SW480 (cell line): ENCODE results near the gene PPIP5K1.
"Not testable (repeated sequence)": the region's sequence is repeated elsewhere in the genome, so short reads cannot be mapped to it uniquely, and the experiment has no call there.

Experiments
- DNase-seq: peaks from one replicate; pipeline ENCODE4 v3.0.0-alpha.2; 2016; ENCODE audit warnings: low spot score

The PPIP5K1 gene

DNA sequence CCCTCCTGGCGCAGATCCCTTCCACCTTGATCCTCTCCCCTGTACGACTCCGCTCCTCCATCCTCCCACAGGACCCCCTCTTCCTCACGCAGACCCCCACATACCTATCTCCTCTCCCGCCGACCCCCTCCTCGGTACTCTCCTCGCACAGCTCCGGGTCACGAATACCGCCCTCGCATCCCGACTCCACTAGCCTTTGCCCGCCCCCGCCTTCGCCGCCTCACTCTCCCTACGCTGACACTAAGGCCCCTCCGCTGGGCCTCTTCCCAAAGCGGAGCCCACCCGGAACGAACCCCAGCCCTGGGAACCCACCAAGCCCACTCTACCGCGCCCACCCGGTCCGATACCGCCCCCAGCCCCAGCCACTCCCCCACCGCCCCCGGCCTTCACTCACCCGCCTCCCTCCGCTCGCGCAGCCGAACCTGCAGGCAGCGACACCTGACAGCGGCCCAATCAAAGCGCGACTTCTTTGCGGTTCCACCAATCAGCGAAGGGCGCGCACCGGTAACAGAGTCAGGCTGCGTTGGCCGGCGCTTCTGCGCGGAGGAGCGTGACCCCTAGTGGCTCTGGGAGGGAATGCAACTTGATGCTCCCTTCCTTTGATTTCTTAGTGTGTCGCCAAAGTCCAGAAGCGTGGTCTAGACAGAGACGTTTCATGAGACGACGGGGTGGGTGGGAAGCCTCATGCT lies at the start of gene PPIP5K1:
Gene PPIP5K1, minus strand, starts transcription at position 431 of the 689 bp plus-strand sequence. CDS start 5,704 bp downstream, outside the sequence.
- not testable (repeated sequence) for DNase-seq

DNA sequence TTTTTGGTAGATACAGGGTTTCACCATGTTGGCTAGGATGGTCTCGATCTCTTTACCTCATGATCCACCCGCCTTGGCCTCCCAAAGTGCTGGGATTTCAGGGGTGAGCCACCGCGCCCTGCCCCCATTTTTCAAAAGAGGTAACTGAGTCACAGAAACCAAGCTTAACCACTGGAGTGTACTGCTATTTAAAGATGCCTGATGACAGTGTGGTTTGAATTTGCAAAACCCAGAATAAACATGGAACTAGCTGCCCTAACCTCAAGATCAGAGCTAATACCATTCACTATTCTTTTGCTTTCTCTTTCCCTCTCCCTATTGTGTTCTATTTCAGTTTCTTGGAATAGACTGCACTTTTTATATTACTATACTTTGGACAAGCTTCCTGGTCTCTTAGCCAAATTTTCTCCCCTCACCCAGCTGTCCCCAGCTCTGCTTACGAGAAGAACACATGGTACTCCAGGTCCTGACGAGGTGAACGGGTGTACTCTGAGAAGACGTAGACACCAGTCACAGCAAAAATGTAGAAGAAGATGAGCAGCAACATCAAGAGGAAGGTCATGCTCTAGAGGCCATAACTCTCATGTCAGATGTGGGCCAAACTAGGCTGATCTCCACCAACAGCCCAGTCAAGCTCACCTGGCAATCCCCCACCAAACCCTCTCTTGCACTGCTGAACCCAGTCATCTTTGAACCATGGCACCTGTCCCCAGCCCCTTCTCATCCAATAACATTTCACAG lies 48.6 kb upstream of the PPIP5K1 start:
- not testable (repeated sequence) for DNase-seq

DNA sequence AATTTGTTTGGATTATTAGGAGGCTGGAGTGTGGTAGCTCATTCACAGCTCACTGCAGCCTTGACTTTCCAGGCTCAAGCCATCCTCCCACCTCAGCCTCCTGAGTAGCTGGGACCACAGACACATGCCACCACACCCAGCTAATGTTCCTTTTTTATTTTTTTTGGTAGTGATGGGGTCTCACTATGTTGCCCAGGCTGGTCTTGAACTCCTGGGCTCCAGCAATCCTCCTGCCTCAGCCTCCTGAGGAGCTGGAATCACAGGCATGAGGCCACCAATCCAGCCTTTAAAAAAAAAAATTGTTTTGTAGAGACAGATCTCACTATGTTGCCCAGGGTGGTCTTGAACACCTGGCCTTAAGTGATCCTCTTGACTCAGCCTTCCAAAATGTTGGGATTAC lies 36.9 kb upstream of the PPIP5K1 start:
- DNase-seq, result not testable (repeated sequence)

DNA sequence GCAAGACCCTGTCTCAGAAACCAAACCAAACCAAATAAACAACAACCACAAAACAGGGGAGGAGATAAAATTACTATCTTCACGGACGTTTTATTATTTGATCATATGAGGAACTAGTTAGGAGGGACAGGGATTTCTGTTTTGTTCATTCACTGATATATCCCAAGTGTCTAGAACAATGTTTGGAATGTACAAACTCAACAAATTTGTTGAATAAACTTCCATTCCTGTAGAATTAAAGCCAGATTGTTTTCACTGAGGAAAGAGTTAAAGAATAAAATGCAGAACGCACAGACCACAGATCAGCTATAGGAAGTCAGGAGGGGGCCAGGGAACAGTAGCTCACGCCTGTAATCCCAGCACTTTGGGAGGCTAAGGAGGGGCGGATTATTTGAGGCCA lies 35.1 kb upstream of the PPIP5K1 start:
- DNase-seq, result no peak

DNA sequence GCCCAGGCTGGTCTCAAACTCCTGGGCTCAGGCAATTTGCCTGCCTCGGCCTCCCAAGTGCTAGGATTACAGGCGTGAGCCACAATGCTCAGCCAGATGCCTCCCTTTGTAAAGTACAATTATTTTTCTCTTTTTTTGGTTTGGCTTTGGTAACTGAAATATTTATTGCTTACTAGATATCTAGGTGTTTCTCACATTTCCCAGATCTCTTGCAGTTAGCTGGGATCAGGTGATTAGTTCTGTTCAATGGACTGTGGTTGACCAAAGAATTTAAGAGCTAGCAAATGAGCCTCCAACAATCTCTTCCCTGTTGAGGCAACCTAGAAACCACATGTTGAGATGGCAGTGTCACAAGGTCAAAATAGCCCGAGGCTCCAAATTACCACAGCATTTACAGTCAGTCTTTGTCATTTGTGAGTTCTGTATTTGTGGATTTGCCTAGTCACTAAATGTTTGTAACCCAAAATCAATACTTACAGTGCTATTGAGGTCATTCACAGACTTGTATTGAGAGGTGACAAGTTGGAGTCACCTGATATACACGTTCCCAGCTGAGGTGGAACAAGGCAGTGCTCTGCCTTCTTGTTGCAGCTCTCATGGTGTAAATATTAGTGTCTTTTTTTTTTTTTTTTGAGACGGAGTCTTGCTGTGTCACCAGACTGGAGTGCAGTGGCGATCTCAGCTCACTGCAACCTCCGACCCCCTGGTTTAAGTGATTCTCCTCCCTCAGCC lies 32.2 kb upstream of the PPIP5K1 start:
- peak; percentile 24 for DNase-seq

DNA sequence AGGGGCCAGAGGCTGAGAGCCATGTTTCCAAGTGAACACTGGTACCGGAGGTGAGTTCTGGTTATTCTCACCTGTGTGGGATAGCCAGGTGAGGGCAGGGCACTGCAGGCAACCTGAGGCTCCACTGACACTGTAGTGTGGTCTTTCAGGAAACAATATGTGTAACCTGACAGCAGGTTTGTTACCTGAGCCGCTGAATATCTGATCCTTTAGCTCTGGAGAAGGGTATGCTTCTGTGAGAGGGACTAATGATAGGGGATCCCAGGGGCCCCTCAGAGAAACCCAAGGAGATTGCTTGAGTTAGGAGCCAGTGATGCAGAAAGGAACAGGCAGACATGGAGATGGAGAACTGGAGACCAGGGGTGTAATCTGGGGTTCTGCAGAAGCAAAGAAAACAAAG lies 28.7 kb upstream of the PPIP5K1 start, which contains the start of gene STRC:
Gene STRC, minus strand, starts transcription at position 101 of the 400 bp plus-strand sequence. Its CDS starts 78 bp downstream, at position 23.
- not testable (repeated sequence) for DNase-seq

DNA sequence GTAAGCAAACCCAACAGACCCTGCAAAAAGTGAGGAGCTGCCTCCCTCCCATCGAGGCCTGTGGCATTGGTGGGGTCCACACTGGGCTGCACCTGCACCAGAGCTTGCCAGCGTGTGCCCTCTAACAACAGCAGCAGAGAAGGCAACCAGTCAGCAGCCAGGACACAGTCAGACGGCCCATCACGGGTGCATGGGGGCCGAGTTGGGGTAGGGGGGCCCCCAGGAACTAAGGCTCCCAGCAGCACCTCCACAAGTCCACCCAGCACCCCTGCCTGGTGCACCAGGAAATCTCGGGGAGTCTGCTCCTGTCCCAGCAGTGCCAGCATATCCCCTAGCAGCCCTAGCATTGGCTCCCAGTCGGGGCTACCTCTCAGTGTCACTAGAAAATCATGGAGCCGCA lies 27.7 kb upstream of the PPIP5K1 start:
- DNase-seq, result not testable (repeated sequence)

DNA sequence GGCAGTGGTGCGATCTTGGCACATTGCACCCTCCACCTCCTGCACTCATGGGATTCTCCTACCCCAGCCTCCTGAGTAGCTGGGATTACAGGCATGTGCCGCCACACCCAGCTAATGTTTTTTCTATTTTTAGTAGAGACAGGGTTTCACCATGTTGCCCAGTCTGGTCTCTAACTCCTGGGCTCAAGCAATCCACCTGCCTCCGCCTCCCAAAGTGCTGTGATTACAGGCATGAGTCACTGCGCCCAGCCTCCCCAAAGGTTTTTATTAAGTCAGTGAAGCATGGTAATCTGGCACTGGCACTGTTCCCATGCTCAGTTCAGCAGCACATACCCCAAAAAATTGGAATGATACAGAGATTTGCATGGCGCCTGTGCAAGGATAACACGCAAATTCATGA lies 12.2 kb upstream of the PPIP5K1 start:
- peak; percentile 4 for DNase-seq

DNA sequence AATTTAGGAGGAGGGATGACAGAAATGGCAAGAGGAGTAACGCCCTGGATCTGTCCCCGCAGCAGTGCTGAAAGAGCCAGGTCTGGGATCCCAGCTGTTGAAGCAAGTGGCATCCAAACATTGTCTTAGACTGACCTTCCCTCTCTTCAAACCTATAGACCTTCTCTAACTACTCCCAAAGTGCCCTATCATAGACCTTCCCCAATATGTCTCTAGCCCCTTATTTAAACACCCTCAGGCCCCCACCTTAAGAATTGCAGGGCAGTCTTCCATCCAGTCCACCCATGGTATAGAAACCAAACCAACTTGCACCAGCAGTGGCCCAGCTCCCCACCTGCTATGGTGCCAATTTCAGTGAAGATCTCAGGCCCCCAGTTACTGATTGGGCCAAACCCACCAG lies 10.2 kb upstream of the PPIP5K1 start:
- DNase-seq, result not testable (repeated sequence)

DNA sequence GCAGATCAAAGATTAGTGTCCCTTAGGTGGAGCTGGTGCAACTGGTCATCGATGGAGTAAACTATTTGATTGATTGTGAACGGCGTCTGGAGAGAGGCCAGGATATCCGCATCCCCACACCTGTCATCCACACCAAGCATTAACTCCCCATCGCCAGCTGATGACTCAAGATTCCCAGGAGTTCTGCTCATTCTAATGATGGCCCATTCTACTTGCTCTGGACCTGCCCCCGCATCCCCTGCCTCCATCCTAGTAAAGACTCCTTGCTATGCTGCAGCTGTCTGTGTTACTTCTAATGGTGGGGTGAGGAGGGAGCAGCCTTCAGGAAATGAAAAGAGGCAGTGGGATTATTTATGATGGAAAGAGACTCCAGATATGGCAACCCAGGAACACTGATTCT lies 9.1 kb upstream of the PPIP5K1 start:
- DNase-seq, result not testable (repeated sequence)

DNA sequence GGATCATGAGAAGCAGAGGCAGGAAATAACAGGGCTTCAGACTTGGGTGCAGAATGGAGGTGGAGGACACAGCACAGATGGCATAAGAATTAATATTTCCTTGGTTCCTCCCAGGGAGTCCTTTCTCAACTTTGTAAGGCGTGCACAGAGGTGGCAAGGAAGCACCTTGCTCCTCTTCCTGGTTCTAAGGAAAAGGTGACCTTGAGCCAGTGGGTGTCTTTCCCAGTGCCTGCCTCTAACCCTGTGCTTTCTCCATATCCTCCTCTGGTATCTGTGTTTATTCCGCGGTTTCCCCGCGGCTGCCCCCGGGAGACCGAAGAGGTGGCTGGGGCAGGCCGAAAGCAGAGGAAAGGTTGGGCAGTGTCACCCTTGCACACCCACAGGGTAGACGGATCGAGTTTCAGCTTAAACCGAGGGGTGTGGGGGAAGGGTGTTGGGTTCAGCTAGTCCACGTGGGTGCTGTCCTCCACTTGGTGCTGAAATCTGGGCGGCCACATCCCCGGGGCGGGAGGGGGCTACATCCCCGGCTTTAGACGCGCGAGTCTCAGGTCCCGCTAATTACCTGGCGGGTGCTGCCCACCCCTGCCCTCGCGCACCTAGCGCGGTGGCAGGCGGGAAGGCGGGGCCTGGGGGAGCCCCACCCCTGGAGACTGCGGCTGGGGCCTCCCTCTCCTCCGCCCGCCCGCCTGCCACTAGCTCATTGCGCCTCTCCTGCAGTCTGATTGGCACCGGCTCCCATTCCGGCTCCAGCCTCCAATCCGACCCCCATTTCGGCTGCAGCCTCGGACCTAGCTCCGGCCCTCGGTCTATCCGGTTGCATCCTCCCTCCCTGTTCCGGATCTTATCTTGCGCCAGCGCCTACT lies 3.6 kb upstream of the PPIP5K1 start, which contains the start of gene CKMT1B:
Gene CKMT1B, plus strand, starts transcription at position 700 of the 863 bp plus-strand sequence. CDS start 192 bp downstream, outside the sequence.
- not testable (repeated sequence) for DNase-seq

DNA sequence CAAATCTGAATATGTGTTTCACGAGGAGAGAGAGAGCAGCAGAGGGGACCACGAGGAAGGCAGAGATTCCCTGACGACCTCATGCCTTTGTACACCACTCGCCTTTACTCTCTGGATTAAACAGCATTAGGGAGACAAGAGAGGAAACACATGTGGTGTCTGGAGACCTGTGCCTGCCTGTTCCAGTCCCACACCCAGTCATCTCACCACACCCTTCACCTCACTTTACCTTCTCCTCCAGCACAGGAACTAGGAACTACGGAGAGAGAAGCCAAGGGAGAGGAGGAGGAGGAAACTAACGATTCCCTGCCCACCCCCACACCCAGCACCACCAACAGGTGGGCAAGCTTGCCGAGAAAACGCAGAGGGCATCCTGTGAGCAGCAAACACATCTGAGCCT lies 2.8 kb upstream of the PPIP5K1 start:
- DNase-seq, result not testable (repeated sequence)

DNA sequence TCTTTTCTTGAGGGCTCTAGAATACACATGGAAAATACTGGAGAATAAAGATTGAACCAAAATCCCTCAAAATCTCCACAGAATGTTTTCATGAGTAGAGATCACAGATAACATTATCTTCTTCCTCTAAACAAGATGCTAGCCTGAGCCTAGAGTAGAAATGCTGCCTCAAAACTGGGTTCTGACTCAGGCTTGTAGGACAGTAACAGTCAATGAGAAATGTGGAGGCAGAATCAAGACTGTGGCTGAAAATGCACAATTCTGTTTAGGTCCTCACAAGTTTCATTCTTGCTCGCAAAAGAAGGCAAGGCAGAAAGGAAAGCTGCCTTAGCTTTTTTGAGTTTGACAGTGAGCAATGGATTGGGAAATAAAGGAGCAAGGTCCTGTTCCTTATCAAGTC lies 15.4 kb downstream of the PPIP5K1 start:
- DNase-seq, result not testable (repeated sequence)

DNA sequence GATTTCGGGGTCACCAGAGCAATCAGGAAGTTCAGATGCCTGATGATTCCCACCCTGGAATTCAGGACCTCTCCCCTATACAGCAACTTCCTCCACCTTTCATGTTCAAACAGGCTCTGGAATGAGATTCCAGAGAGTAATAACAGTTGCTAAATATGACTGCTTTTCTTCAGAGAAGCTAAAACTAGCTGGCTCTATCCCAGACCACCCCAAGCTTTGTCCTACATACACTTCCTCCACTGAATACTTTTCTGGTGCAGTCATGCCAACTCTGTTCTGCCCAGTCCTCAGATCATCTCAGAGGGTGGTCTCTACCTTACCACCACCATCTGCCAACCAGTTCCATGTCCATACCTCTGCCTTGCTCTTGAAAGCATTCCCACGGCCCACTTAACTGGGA lies 23.4 kb downstream of the PPIP5K1 start:
- DNase-seq, result not testable (repeated sequence)

DNA sequence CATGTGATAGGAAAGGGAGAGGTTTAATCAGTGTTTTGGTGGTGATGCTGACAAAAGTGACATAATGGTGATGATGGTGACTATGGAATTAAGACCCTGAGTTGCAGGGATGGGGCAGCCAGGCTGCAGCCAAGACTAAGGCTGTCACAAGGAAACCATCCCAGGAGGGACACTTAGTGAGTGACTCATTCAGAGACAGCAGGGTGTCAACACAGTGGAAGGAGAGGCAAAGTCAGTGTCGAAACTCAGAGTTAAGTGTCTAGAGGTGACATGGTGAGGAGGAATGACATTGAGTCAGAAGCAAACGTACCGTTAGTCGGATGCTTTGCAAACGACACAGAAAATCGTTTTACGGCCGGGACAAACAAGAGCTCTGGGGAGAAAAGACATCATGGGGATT lies 26.2 kb downstream of the PPIP5K1 start:
- not testable (repeated sequence) for DNase-seq

DNA sequence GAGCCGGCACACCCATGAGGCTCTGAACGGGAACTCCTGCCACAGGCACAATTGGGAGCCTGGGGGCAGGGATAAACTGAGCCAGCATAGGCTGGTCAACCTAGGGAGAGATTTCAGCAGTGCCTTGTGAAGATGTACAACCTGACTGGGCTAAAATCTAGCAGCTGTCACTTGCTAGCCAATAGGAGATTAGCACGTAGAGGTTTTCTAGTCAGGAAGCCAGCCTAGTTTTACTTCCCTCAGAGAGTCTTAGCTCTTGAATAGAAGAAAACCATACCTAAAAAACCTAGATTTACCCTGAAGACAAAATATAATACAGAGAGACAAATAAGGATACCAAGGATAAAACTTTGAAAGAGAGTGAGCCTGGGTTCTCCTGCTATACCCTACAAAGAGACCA lies 27.3 kb downstream of the PPIP5K1 start:
- DNase-seq, result not testable (repeated sequence)

DNA sequence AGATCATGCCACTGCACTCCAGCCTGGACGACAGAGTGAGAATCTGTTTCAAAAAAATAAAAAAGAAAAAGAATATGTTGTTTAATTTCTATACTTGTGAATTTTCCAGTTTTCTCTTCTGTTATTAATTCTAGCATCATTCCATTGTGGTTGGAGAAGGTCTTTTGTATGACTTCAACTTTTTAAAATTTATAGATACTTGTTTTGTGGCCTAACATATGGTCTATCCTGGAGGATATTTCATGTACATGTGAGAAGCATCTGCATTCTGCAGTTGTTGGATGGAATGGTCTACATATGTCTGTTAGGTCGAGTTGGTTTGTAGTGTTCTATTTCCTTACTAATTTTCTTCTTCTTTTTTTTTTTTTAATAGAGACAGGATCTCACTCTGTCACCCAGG lies 37.0 kb downstream of the PPIP5K1 start:
- no peak for DNase-seq

DNA sequence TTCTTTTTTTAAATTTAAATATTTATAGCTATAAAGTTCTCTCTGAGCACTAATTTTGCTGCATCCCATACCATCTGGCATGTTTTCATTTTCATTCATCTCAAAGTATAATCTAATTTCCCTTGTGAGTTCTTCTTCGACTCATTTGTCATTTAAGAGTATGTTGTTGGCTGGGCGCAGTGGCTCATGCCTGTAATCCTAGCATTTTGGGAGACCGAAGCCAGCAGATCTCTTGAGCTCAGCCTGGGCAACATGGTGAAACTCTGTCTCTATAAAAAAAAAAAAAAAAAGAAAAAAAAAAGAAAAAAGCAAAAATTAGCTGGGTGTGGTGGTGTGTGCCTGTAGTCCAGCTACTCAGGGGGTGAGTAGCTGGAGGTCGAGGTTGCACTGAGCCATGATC lies 37.8 kb downstream of the PPIP5K1 start:
- no peak for DNase-seq

DNA sequence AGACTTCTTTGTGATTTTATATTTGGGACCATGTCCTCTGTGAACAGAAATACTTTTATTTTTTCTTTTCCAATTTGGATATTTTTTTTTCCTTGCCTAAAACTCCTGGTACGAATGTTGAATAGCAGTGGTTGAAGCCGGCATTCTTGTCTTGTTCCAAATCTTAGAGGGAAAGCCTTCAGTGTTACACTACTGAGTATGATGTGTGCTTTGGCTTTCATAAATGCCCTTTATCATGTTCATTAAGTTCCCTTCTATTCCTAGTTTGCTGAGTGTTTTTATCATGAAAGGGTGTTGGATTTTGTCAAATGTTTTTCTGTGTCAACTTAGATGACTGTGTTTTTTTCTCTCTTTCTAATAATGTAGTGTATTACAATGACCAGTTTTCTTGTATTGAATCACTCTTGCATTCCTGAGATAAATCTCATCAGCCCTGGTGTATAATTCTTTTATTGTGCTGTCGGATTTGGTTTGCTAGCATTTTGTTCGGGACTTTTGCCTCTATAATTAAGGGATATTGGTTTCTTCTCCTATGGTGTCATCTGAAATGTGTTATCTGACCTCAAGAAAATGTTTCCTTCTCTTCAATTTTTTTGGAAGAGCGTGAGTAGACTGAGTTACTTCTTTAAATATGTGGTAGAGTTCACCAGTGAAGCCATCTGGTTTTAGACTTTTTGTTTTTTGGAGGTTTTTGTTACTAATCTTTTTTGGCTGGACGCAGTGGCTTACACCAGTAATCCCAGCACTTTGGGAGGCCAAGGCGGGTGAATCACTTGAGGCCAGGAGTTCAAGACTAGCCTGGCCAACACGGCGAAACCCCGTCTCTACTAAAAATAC lies 39.3 kb downstream of the PPIP5K1 start:
- no peak for DNase-seq

DNA sequence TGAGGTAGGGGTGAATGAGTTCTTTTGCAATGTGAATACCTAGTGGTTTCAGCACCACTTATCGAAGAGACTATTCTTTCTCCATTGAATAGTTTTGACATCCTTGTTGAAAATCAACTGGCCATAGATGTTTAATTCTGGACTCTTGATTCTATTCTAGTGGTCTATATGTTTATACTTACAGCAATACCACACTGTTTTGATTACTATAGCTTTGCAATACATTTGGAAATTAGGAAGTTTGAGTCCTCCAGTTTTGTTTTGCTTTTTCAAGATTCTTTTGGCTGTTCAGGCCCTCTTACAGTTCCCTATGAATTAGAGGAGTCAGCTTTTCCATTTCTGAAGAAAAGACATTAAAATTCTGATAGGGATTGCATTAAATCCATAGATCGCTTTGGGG lies 42.5 kb downstream of the PPIP5K1 start:
- DNase-seq, result no peak

DNA sequence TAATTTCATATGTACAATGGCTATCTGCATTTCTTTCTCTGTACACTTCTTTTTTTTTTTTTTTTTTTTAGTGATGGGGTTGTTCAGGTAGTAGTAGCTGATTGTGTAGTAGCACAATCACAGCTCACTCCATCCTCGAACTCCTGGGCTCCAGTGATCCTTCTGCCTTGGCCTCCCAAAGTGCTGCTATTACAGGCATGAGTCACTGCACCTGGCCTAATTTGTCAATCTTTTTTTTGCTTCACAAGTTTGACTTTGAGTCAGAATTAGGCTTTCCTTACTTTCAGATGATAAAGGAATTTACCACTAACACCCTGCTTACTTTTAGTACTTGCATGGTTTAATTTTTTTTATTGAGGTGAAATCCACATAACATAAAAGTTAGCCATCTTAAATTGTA lies 44.6 kb downstream of the PPIP5K1 start:
- DNase-seq, result no peak
